ENCODE results near the gene CDK2. TPM values are rescaled to one million over a fixed set of nuclear protein-coding genes. Genes with fewer than 3 reads are reported as not detected.

CDK2 gene
- total and polyA plus RNA-seq, 9 of the 15 experiments (the other 6 are each of a cell fraction or from before 2014, with no cell fraction given): 17.4 to 213 (median 109) TPM

DNA sequence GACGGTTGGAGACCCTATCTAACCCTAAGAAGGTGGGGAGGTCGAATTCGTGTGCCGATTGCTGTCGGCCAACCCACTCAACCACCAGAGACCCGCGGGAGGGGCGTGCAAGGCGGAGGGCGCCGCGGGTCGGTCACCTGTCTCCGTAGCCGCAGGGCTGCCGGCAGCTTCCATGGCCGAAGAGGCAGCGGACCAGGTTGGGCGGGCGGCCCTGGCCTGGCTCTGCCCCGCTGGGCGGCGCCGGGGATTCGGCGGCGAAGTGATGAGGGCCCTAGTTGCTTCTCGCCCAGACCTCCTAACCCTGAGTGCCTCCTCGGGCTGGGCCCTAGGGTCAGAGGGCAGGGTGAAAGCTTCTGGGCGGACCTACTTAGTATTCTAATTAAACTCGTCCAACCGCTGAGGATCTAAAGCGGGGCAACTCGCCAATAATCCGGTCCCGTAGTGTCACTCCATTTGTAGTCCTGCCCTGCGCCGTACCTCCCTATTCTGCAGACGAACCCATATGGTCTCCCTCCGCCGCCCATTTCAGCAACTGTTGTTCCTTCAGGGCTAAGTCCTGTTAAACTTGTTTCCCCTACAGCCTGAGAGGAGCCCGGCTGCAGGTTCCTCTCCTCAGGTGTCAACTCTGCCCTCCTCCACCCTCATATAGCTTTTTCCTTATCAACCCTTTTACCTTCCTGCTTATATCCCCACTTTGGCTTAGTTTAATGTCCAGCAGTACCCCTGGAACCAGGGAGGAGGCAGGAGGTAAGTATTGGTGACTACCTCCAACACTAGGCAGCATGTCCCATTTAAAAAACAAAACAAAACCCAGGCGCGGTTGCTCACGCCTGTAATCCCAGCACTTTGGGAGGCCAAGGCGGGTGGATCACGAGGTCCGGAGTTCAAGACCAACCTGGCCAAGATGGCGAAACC lies 38.8 kb upstream of the CDK2 start, which contains the start of gene PYM1 (continued):
- TF ChIP-seq HMGN3 (IDR thresholded peaks at IDR 0.05; ENCODE audit: borderline replicate concordance, extremely low read depth, insufficient read length, low read depth, low read length) (peak; percentile 58), ZNF398 (CRISPR knock-in tag; IDR thresholded peaks at IDR 0.05) (no peak), FOSL1 (tag; conservative IDR thresholded peaks at IDR 0.05) (no peak), ZNF282 (CRISPR knock-in tag; IDR thresholded peaks at IDR 0.05) (no peak), ZNF609 (CRISPR knock-in tag; IDR thresholded peaks at IDR 0.05; ENCODE audit: borderline replicate concordance) (peak; percentile 41; the same call in 1 of the 2 replicates)
- TF ChIP-seq, protein P1, sequence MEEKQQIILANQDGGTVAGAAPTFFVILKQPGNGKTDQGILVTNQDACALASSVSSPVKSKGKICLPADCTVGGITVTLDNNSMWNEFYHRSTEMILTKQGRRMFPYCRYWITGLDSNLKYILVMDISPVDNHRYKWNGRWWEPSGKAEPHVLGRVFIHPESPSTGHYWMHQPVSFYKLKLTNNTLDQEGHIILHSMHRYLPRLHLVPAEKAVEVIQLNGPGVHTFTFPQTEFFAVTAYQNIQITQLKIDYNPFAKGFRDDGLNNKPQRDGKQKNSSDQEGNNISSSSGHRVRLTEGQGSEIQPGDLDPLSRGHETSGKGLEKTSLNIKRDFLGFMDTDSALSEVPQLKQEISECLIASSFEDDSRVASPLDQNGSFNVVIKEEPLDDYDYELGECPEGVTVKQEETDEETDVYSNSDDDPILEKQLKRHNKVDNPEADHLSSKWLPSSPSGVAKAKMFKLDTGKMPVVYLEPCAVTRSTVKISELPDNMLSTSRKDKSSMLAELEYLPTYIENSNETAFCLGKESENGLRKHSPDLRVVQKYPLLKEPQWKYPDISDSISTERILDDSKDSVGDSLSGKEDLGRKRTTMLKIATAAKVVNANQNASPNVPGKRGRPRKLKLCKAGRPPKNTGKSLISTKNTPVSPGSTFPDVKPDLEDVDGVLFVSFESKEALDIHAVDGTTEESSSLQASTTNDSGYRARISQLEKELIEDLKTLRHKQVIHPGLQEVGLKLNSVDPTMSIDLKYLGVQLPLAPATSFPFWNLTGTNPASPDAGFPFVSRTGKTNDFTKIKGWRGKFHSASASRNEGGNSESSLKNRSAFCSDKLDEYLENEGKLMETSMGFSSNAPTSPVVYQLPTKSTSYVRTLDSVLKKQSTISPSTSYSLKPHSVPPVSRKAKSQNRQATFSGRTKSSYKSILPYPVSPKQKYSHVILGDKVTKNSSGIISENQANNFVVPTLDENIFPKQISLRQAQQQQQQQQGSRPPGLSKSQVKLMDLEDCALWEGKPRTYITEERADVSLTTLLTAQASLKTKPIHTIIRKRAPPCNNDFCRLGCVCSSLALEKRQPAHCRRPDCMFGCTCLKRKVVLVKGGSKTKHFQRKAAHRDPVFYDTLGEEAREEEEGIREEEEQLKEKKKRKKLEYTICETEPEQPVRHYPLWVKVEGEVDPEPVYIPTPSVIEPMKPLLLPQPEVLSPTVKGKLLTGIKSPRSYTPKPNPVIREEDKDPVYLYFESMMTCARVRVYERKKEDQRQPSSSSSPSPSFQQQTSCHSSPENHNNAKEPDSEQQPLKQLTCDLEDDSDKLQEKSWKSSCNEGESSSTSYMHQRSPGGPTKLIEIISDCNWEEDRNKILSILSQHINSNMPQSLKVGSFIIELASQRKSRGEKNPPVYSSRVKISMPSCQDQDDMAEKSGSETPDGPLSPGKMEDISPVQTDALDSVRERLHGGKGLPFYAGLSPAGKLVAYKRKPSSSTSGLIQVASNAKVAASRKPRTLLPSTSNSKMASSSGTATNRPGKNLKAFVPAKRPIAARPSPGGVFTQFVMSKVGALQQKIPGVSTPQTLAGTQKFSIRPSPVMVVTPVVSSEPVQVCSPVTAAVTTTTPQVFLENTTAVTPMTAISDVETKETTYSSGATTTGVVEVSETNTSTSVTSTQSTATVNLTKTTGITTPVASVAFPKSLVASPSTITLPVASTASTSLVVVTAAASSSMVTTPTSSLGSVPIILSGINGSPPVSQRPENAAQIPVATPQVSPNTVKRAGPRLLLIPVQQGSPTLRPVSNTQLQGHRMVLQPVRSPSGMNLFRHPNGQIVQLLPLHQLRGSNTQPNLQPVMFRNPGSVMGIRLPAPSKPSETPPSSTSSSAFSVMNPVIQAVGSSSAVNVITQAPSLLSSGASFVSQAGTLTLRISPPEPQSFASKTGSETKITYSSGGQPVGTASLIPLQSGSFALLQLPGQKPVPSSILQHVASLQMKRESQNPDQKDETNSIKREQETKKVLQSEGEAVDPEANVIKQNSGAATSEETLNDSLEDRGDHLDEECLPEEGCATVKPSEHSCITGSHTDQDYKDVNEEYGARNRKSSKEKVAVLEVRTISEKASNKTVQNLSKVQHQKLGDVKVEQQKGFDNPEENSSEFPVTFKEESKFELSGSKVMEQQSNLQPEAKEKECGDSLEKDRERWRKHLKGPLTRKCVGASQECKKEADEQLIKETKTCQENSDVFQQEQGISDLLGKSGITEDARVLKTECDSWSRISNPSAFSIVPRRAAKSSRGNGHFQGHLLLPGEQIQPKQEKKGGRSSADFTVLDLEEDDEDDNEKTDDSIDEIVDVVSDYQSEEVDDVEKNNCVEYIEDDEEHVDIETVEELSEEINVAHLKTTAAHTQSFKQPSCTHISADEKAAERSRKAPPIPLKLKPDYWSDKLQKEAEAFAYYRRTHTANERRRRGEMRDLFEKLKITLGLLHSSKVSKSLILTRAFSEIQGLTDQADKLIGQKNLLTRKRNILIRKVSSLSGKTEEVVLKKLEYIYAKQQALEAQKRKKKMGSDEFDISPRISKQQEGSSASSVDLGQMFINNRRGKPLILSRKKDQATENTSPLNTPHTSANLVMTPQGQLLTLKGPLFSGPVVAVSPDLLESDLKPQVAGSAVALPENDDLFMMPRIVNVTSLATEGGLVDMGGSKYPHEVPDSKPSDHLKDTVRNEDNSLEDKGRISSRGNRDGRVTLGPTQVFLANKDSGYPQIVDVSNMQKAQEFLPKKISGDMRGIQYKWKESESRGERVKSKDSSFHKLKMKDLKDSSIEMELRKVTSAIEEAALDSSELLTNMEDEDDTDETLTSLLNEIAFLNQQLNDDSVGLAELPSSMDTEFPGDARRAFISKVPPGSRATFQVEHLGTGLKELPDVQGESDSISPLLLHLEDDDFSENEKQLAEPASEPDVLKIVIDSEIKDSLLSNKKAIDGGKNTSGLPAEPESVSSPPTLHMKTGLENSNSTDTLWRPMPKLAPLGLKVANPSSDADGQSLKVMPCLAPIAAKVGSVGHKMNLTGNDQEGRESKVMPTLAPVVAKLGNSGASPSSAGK (IDR thresholded peaks at IDR 0.05): peak; percentile 29; the same call in 1 of the 2 replicates
